Right hindlimb (tissue), 1 donor: ENCODE measurements around the gene RIPOR3.
A peak's percentile ranks its signal among the peaks of the same experiment; 100 is the strongest.
"Not testable (repeated sequence)": the region's sequence is repeated elsewhere in the genome, so short reads cannot be mapped to it uniquely, and the experiment has no call there.

ENCODE experiments used
- DNase-seq: peaks from one replicate; pipeline ENCODE4 v3.0.0-alpha.2; 2018

The RIPOR3 gene

GRCh38 chr20:50724851-50725723 is 33.7 kb upstream of the RIPOR3 start:
- peak; percentile 60 for DNase-seq

GRCh38 chr20:50724112-50724725 is 32.9 kb upstream of the RIPOR3 start:
- no peak for DNase-seq

GRCh38 chr20:50723672-50724071 is 32.3 kb upstream of the RIPOR3 start:
- no peak for DNase-seq

- DNase-seq = no peak
Observed at GRCh38 chr20:50722424-50723155, 31.2 kb upstream of the RIPOR3 start.

- DNase-seq = no peak
Observed at GRCh38 chr20:50721881-50722281, 30.5 kb upstream of the RIPOR3 start.

GRCh38 chr20:50720582-50720981 is 29.2 kb upstream of the RIPOR3 start:
- no peak for DNase-seq

GRCh38 chr20:50720026-50720425 is 28.7 kb upstream of the RIPOR3 start:
- no peak for DNase-seq

- no peak for DNase-seq
Observed at GRCh38 chr20:50719328-50719727, 28.0 kb upstream of the RIPOR3 start.

- DNase-seq = no peak
Observed at GRCh38 chr20:50717974-50718761, 26.8 kb upstream of the RIPOR3 start.

- no peak for DNase-seq
Observed at GRCh38 chr20:50717312-50717711, 26.0 kb upstream of the RIPOR3 start.

GRCh38 chr20:50716518-50716917 is 25.2 kb upstream of the RIPOR3 start:
- DNase-seq = no peak

GRCh38 chr20:50715694-50716093 is 24.4 kb upstream of the RIPOR3 start:
- DNase-seq = no peak

GRCh38 chr20:50714426-50714825 is 23.1 kb upstream of the RIPOR3 start:
- DNase-seq = not testable (repeated sequence)

- DNase-seq = no peak
Observed at GRCh38 chr20:50713657-50714101, 22.3 kb upstream of the RIPOR3 start.

- no peak for DNase-seq
Observed at GRCh38 chr20:50712771-50713656, 21.7 kb upstream of the RIPOR3 start.

- no peak for DNase-seq
Observed at GRCh38 chr20:50711113-50711825, 19.9 kb upstream of the RIPOR3 start.

- no peak for DNase-seq
Observed at GRCh38 chr20:50710492-50711063, 19.2 kb upstream of the RIPOR3 start.

- DNase-seq = peak; percentile 56
Observed at GRCh38 chr20:50709636-50709973, 18.3 kb upstream of the RIPOR3 start.

- DNase-seq = no peak
Observed at GRCh38 chr20:50708845-50709635, 17.7 kb upstream of the RIPOR3 start.

- no peak for DNase-seq
Observed at GRCh38 chr20:50704971-50705370, 13.6 kb upstream of the RIPOR3 start.
